NCI-H345 treated with DMSO at 0.1 percent for 48 hours (cell line): ENCODE data around the gene TIMM21.

Experiments
- DNase-seq: peaks from one replicate; lab custom pipeline; 2025; ENCODE audit not compliant: unreplicated experiment; lab: John Stamatoyannopoulos, UW

TIMM21 gene

GRCh38 chr18:74146756-74147155 lies 1.6 kb upstream of the TIMM21 start:
- DNase-seq: no peak

GRCh38 chr18:74147491-74147778 lies 888 bp upstream of the TIMM21 start:
- no peak for DNase-seq

- DNase-seq: no peak
These were observed 284 bp downstream of the TIMM21 start for GRCh38 chr18:74148543-74149070.

- DNase-seq: no peak
These were observed 1.6 kb downstream of the TIMM21 start for GRCh38 chr18:74149878-74150277.

GRCh38 chr18:74152270-74152669 lies 3.9 kb downstream of the TIMM21 start:
- no peak for DNase-seq

GRCh38 chr18:74152857-74153256 lies 4.5 kb downstream of the TIMM21 start:
- no peak for DNase-seq

- DNase-seq: no peak
These were observed 5.1 kb downstream of the TIMM21 start for GRCh38 chr18:74153377-74153776.

- no peak for DNase-seq
These were observed 5.5 kb downstream of the TIMM21 start for GRCh38 chr18:74153793-74154192.

GRCh38 chr18:74154716-74155115 lies 6.4 kb downstream of the TIMM21 start:
- DNase-seq: no peak

- no peak for DNase-seq
These were observed 7.0 kb downstream of the TIMM21 start for GRCh38 chr18:74155276-74155675.

GRCh38 chr18:74163019-74163660 lies 14.8 kb downstream of the TIMM21 start:
- DNase-seq: no peak

GRCh38 chr18:74166386-74166785 lies 18.1 kb downstream of the TIMM21 start:
- no peak for DNase-seq

GRCh38 chr18:74171910-74172606 lies 23.7 kb downstream of the TIMM21 start:
- DNase-seq: no peak

GRCh38 chr18:74172697-74173433 lies 24.5 kb downstream of the TIMM21 start:
- no peak for DNase-seq

GRCh38 chr18:74173434-74173750 lies 25.1 kb downstream of the TIMM21 start:
- no peak for DNase-seq

- DNase-seq: no peak
These were observed 27.3 kb downstream of the TIMM21 start for GRCh38 chr18:74175658-74176057.

- no peak for DNase-seq
These were observed 30.6 kb downstream of the TIMM21 start for GRCh38 chr18:74178884-74179283.

- DNase-seq: no peak
These were observed 31.4 kb downstream of the TIMM21 start for GRCh38 chr18:74179623-74180199.

GRCh38 chr18:74182335-74182734 lies 34.0 kb downstream of the TIMM21 start:
- no peak for DNase-seq

- no peak for DNase-seq
These were observed 34.8 kb downstream of the TIMM21 start for GRCh38 chr18:74183130-74183529.

GRCh38 chr18:74184875-74185274 lies 36.6 kb downstream of the TIMM21 start:
- DNase-seq: no peak

GRCh38 chr18:74185860-74186259 lies 37.5 kb downstream of the TIMM21 start:
- DNase-seq: no peak
